NCI-H2081 (cell line): ENCODE data around the gene GRK3.
"Not testable (repeated sequence)": the region's sequence is repeated elsewhere in the genome, so short reads cannot be mapped to it uniquely, and the experiment has no call there.

Experiments used
- DNase-seq, 2 experiments: peaks; one replicate each; lab custom pipeline; 2025; lab: John Stamatoyannopoulos, UW

GRK3 gene

GRCh38 chr22:25564320-25564978, at the start of gene GRK3:
Gene GRK3 (plus strand): TSS chr22:25564675. CDS start chr22:25565041, 366 bp downstream.
- peak in 1 of 2 experiments; percentile 10 for DNase-seq

GRCh38 chr22:25518000-25518663, 46.3 kb upstream of the GRK3 start:
- DNase-seq, result no peak

- no peak for DNase-seq
These were observed 39.1 kb upstream of the GRK3 start for GRCh38 chr22:25525376-25525775.

- not testable (repeated sequence) for DNase-seq
These were observed 38.5 kb upstream of the GRK3 start for GRCh38 chr22:25525804-25526584.

GRCh38 chr22:25527016-25527415, 37.5 kb upstream of the GRK3 start:
- DNase-seq, result not testable (repeated sequence)

- not testable (repeated sequence) for DNase-seq
These were observed 36.4 kb upstream of the GRK3 start for GRCh38 chr22:25528068-25528467.

GRCh38 chr22:25529059-25529458, 35.4 kb upstream of the GRK3 start:
- not testable (repeated sequence) for DNase-seq

GRCh38 chr22:25529541-25530137, 34.8 kb upstream of the GRK3 start:
- not testable (repeated sequence) for DNase-seq

GRCh38 chr22:25531677-25532076, 32.8 kb upstream of the GRK3 start:
- DNase-seq, result not testable (repeated sequence)

- no peak for DNase-seq
These were observed 29.8 kb upstream of the GRK3 start for GRCh38 chr22:25534724-25535123.

- DNase-seq, result no peak
These were observed 27.9 kb upstream of the GRK3 start for GRCh38 chr22:25536589-25536988.

- DNase-seq, result no peak
These were observed 24.1 kb upstream of the GRK3 start for GRCh38 chr22:25540166-25540907.

GRCh38 chr22:25540908-25541660, 23.4 kb upstream of the GRK3 start:
- DNase-seq, result no peak

- DNase-seq, result no peak
These were observed 22.3 kb upstream of the GRK3 start for GRCh38 chr22:25542191-25542590.

- DNase-seq, result no peak
These were observed 21.6 kb upstream of the GRK3 start for GRCh38 chr22:25542720-25543402.

GRCh38 chr22:25545146-25545545, 19.3 kb upstream of the GRK3 start:
- no peak for DNase-seq

- DNase-seq, result no peak
These were observed 18.8 kb upstream of the GRK3 start for GRCh38 chr22:25545672-25546071.

- DNase-seq, result no peak
These were observed 18.2 kb upstream of the GRK3 start for GRCh38 chr22:25546242-25546641.

- no peak for DNase-seq
These were observed 17.7 kb upstream of the GRK3 start for GRCh38 chr22:25546751-25547150.

GRCh38 chr22:25548866-25549464, 15.5 kb upstream of the GRK3 start:
- no peak for DNase-seq
